HG02623 (cell line): ENCODE results near the gene MAP3K14.
"Not testable (repeated sequence)": the region's sequence is repeated elsewhere in the genome, so short reads cannot be mapped to it uniquely, and the experiment has no call there.

Source experiments
- ATAC-seq: cut with Tn5 transposase; IDR thresholded peaks from one replicate; pipeline ENCODE4 v1.9.1; 2021; ENCODE audit warnings: moderate library complexity; ENCODE audit not compliant: unreplicated experiment

Gene MAP3K14

DNA sequence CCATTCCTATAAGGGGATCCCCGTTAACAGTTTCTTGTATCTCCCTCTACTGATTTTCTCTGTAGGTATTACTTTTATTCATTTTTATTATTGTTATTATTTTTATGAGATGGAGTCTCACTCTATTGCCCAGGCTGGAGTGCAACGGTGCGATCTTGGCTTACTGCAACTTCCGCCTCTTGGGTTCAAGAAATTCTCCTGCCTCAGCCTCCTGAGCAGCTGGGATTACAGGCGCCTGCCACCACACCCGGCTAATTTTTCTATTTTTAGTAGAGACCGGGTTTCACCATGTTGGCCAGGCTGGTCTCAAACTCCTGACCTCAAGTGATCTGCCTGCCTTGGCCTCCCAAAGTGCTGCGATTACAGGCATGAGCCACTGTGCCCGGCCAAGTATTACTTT is 14.6 kb downstream of the MAP3K14 start:
- ATAC-seq = not testable (repeated sequence)

DNA sequence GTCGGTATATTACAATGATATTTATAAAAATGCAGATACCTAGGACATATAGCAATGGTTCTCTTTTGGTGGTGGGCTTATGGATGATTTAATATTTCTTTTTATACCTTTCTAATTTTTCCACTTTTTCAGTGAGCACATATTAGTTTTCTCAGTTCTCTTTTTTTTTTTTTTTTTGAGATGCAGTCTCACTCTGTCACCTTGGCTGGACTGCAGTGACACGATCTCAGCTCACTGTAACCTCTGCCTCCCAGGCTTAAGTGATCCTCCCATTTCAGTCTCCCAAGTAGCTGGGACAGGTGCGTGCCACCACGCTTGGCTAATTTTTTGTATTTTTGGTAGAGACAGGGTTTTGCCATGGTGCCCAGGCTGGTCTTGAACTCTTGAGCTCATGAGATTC is 15.1 kb downstream of the MAP3K14 start:
- no peak for ATAC-seq

DNA sequence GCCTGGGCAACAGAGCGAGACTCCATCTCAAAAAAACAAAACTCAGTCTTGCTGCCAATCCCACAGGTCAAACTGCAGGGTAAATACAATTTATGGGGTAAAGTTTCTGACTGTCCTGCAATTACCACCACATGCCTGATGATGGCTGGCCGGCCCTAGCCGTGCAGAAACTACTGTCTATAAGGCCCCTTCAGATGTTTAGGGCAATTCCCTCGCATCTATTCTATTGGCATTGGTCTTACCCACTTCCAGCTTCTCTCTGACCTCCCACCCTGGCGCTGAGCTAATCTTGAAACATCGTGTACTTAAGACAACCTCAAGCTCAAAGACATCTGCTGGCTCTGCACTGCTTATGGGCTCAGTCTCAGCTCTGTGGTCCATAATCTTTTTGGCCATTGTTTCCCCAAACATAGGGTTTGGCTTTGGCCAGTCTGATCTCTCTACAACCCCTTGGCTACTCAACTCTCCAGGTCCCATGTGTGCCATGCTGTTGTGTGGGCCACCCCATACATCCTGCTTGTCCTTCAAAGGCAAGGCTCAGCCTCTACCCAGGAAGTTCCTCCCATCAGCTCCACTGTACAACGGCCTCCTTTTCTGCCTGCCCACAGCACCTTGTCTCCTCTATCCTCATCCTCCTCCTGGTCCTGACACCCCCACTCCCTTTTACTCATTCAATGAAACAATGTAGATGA is 16.6 kb downstream of the MAP3K14 start:
- no peak for ATAC-seq

DNA sequence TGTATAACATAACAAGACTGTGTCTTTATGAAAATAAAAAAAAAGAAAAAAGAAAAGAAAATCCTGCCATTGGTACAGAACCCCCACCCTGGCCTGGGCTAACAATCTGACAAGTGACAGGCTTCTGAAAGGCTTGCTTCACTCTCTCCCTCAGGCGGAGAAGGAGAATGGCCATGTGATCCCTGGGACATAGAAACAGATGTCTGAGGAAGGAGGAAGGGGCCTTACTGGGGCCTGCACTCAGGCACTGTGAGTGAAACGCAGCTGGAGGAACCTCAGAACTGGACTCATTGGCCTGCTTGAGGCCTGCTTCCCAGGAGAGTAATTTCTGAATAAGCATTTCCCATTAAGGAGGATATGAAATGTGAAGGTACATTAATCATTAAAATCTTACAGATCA is 17.5 kb downstream of the MAP3K14 start:
- ATAC-seq = no peak

DNA sequence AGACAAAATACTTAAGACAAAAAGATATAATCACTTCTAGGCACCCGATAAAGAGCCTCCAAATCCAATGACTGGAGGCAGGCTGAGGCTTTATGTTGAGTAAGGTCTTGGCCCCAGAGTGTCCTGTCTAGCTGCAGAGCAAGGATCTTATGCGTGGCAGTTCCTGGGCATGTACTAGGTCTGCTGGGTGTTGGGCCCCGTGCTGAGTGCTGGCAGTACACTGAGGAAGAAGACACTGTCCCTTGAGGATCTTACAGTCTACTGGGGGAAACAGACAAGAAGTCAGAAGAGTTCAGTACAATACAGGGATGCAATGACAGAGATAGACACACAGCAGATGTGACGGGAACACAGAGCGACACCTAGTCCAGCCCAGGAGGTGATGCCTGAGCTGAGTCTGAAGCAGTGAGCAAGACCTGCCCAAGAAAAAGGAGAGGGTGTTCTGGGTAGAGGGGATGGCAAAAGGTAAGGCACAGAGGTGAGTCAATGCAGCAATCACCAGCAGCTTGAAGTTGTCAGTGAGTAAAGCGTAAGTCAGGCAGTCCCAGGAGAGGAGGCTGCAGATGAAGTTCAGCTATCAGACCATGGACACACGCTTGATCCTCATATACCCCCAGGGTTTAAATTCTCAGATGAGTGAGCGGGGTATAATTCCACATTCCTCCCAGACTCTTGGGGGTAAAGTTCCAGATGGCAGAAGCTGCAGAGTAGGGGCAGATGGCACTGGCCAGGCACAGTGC is 18.1 kb downstream of the MAP3K14 start:
- ATAC-seq = no peak

DNA sequence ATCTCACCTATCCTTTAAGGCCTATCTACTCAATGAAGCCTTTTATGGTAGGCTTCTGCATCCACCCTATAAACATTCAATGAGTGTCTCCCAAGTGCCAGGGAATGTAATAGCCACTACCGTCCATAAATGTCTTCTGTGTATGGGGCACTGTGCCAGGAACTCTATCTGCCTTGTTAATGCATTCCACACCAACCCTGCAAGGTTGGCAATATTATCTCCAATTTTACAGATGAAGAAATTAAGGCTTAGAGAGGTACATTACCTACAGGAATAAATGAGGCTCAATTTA is 20.0 kb downstream of the MAP3K14 start:
- no peak for ATAC-seq

DNA sequence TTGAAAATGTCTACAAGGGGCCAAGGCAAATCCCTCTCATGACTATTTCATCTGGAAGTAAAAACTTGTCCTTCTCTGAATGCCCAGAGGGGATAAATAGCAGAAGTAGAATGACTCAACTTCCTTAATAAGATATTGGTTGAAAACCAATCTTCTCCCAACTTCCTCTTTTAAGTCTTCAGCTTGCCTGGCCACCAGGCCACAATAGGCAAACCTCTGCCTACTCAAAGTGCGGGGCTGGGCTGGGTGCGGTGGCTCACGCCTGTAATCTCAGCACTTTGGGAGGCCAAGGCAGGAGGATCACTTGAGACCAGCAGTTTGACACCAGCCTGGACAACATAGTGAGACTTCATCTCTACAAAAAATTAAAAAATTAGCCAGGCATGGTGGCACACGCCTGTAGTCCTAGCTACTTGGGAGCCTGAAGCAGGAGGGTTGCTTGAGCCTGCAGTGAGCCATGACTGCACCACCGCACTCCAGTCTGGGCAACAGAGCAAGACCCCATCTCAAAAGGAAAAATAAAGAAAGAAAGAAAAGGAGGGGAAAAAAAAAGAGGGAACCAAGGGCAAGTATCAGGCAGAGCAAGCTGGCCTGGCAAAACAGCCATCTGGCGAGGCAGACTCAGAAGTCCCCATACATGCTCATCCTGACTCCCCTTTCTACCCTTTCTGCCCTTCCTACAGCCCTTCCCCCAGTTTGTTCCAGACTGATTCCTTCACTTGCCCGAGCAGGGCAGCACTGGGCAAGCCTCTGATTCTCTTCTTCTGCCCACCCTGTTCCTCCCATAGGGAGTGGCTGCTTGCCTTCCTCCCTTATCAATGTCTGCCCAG is 20.6 kb downstream of the MAP3K14 start:
- ATAC-seq = no peak

DNA sequence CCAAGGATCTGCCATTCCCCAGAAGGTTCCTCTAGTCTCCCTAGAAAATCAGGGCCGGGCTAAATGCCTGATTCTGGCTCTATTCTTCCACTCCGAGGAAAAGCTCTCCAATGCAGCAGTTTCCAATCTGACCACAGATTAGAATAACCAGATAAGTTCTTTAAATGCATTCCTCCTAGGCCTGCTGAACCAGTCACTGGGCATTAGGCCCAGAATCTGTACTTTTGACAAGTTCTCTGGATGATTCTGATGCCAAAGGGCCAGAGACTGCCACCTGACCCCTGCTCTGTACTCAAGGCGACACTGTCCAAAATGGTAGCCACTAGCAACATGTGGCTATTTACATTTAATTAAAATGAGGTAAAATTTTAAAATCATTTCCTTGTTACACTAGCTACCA is 22.3 kb downstream of the MAP3K14 start:
- ATAC-seq = no peak

DNA sequence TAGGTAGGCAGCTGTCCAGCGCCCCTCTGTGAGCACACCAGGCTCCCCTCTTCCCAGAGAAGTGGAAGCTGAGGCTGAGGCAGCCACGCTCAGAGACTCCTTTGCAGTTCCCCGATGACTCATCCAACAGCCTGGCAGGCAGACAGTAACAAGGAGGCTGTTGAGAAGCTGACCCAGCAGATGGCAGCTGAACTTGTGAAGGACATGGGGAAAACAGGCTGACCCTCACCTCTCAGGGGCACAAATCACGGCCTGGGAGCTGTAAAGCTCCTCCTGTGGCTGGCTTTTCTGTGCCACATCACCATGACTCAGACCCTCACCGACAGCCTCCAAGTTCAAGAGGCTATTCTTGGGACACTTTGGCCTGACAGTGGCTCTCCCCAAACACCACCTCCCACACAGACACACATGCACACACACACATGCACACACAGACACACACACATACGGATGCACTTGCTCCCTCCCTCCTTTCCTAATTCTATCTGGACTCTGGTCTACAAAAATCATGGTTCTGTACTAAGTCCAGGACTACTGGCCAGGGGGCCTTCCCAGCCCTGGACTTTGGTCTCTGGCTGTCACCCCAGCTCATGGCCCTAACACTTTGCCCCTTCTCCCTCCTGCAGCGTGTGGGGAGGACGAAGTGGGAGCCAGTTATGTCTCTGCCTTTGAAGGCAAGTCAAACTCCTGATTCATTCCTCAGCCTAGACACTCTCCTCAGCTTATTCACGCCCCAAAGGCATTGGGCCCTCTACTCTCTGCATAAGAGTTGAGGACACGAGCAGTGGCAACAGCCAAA is 23.2 kb downstream of the MAP3K14 start:
- no peak for ATAC-seq

DNA sequence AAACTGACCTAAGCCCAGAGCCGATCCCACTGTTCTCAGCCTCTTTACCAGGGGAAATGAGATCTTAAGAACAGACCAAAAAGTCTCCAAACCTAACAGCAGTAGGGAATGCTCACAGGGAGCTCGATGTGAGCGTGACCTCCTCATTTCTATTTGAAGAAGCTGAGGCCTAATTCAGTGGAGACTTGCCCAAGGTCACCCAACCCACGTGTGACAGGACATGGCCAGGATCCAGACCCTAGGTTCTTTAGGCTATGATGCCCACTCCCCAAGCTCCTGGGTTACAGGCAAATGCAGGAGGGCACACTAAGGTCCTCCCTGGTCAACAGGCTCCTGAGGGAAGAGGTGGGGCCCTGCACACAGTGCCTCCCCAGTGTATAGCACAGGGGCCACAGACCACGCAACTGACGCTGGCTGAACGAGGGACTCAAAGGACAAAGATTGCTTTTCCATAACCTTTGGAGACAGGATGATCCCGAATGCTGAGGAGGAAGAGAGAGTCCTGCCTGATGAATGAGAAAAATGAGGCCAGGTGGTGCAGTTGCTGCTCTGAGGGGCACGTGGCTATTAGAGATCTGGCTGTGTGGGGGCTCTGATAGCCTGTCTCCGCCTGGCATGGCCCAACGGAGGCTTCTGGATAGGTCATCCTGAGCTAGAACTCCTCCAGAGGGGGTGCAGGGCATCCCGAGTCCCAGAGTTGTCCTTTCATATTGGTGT is 24.0 kb downstream of the MAP3K14 start:
- ATAC-seq = no peak

DNA sequence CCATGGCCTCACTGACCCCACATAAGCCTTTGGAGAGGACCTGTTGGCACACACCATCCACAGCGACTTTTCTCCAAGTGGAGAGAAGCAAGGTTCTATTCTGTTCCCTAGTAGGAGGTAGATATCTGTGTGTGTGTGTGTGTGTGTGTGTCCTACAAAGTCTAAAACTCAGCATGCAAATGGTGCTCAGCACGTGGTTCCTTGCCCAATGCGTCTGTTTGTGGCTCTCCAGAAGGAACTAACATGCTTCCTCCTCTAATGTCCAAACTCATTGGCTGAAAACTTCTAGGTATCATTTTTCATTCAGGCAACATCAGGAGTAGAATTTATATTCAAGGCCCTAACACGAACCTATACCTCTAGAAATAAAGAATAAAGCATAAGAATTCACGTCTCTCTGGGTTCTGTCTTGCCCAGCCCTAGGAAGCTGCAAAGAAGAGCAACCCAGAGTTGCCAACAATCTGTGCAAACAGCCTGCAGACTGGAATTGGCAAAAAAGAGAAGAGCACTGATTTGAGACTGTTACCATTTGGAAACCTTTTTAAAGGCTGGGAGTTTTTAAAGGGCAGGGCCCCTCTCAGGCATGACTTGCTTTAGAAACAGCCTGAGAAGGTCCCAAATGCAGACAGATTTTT is 25.5 kb downstream of the MAP3K14 start:
- ATAC-seq = no peak

DNA sequence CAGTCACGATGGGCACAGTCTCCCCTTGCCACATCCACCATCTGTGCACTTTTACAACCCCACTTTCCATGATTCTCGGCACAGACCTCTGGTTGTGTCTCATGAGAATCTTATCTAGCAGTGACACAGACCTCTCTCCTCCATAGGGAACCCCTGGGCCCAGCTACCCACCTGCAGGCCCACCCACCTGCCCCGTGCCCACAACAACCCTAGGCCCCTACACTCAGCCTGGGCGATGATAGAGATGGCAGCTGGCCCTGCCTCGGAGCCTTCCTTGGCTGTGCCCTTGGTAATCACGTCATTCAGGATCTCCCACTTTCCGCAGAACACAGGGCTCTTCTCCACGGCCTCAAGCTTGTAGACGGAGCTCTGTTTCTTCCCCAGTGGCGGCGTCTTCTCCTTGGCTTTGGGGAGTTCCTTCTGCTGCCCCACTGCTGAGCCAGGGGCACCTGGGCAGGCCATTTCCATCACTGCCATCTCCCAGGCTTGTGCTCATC is 26.5 kb downstream of the MAP3K14 start:
- ATAC-seq = no peak

DNA sequence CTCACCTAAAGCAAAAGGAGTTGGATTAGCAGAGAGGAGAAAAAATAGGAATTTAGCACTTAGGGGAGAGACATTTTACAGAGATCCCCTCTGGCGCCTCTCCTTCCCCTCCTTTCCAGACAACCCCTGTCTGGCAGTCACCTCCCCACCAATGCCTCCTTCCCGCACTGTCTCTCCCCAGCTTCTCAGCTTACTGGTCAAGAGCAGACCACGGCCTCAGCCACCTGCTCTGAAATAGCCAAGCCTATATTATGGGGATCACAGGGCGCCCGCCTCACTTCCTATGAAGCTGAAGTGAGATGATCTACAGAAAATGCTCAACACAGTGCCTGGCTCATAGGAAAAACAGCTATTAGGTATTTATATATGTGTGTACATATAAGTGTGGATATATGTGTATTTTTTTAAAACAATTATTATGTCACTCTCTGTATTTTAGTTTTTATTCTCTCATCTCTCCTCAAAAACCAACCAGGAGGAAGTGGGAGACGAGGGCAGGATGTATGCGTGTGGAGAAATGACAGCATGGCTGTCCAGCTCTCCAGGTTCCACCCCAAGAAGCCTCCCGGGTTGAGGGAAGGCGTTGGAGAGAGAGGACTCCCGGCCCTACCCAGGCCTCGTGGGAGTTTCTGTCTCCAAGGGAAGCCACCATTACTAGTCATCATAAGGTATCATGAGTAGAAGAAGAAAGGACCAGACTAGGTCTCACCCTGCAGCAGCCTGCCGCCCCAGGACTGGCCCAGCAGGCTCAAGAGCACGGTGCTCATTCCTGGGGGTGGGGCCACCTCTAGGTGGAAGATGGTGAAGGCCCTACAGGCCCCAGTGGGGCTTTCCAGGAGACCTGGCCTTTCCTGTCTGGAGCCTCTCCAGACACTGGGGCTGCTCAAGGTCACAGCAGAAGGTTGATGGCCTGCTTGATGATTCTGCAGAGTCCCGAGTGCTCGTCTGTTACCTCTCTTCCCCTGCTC is 27.2 kb downstream of the MAP3K14 start:
- no peak for ATAC-seq

DNA sequence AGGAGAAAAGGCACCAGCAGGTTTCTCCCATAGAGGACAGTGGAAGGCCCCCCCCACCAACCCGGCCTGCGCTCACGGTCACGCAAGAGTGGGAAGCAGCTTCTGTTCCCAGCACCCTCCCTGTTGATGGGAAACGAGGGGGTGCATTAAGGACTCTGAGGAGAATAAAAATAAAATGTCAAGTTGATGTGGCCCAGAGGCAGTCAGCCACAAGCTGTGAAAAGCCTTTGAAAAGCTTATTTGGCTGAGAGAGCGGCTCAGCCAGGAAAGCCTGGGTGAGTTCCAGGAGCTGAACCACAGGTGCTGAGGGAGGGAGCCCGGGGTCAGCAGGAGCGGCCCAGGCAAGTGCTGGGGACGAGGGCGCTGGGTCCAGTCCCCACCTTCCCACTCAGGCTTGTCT is 28.0 kb downstream of the MAP3K14 start:
- ATAC-seq = no peak

DNA sequence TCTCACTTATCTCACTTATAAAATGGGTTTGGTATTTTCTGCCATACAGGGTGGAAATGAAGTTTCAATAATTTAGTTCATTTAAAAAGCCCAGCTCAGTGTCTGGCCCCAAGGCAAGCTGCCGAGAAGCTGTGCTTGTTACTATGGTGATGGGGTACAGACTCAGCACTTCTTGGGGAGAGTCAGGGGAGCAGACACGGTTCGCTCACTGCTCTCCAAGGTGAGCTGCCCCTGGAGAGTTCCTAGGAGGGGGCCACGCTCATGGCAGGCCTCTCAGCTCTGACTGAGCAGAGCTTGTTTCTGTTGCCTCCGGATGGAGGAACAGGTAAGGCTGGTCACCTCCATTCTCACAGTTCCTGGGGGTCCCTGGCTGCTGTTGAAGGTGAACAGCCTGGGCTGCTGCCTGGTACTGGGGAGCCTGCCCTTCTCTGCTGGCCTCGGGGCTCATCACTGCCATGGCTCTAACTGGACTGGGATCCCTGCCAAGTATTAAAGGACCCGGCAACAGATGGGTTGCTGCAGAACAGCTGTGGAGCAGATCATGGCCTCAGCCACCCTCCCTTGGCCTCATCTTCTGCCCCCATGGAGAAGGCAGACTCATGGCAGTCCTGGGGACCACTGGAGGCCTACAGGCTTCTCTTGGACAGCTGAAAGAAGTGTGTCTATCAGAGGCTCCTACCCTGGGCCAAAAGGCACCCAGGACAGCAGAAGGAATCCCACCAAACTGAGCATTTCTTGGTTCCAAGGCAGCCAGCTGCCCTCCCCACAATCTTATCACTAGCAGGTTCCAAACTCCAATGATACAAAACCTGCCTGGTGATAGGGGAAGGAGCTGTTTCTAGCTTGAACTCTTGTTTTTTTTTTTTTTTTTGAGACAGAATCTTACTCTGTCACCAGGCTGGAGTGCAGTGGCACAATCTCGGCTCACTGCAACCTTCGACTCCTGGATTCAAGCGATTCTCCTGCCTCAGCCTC is 29.0 kb downstream of the MAP3K14 start:
- ATAC-seq = no peak

DNA sequence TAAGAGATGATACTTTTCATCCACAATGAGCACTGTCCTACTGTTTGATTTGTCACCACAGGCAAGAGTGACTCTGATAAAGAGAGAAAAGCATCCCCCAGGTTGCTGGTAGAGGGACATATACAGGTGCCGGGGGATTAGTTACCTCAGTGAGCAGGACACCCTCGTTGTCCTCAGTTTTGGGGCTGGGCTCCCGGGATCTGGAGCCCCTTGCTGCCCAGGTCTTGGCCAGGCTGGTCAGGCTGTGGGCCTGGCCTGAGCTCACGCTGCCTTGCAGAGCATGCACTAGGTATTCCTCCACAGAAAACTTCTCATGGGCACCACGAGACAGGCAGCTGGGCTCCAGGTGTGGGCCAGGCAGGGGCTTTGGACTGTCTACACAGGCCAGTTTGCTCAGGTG is 30.5 kb downstream of the MAP3K14 start:
- no peak for ATAC-seq
